ENCODE data around the gene TMEM117. TPM values are rescaled to one million over a fixed set of nuclear protein-coding genes. Genes with fewer than 3 reads are reported as not detected.
A peak's percentile ranks its signal among the peaks of the same experiment; 100 is the strongest.

The TMEM117 gene
- total RNA-seq, 6 experiments from 2014 or later, result 2.4 to 15.3 (median 3.1) TPM

DNA sequence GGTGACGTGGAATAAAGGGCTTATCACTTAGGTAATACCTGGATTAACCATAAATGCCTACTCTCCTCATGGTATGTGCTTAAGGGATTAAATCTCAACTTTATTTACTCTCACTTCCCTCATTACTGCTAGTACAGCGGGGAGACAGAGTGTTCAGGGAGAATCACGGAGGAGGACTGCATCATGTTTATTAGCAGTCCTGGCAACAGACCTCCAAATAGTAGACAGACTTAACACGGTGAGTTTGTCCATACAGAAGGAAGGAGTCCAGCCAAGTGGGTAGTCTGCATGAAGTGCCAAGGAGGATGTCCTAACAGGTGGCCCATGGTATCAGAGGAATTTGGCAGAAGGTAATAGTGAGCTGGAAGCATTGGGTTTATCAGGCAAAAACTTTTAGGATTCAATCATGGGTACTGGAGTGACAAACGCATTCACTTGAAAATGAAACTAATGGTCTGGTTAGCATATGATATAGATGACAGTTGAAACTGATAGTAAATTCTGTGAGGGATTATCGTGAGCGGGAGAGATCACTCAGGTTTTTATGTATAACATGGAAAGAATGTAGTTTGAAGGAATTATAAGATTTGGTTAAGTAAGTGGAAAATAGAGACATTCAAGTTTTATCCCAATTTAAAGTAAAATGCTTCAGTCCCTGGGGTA, 471.8 kb downstream of the TMEM117 start:
- Histone ChIP-seq H3K27ac (no peak overlapping the region), H3K4me3 (no peak overlapping the region), H3K9me3 (no peaks in the 10 kb centered on the region), H3K27me3 (no peaks in the 10 kb centered on the region), H3K36me3 (no peaks in the 10 kb centered on the region), H3K4me1 (no peaks in the 10 kb centered on the region)
- no peak for TF ChIP-seq POLR2A (IDR thresholded peaks at IDR 0.05)
- TF ChIP-seq, protein P1, sequence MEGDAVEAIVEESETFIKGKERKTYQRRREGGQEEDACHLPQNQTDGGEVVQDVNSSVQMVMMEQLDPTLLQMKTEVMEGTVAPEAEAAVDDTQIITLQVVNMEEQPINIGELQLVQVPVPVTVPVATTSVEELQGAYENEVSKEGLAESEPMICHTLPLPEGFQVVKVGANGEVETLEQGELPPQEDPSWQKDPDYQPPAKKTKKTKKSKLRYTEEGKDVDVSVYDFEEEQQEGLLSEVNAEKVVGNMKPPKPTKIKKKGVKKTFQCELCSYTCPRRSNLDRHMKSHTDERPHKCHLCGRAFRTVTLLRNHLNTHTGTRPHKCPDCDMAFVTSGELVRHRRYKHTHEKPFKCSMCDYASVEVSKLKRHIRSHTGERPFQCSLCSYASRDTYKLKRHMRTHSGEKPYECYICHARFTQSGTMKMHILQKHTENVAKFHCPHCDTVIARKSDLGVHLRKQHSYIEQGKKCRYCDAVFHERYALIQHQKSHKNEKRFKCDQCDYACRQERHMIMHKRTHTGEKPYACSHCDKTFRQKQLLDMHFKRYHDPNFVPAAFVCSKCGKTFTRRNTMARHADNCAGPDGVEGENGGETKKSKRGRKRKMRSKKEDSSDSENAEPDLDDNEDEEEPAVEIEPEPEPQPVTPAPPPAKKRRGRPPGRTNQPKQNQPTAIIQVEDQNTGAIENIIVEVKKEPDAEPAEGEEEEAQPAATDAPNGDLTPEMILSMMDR (IDR thresholded peaks at IDR 0.05), result no peak
- no peak for ATAC-seq
- intact Hi-C loops (cut with DNase I), result no loop called here
- 73% methylated on average over 7 of the region's 7 CpGs for WGBS (ENCODE audit: insufficient coverage, low coverage, low lambda C conversion rate, missing lambda C conversion rate)
- DNase-seq, result no peak

DNA sequence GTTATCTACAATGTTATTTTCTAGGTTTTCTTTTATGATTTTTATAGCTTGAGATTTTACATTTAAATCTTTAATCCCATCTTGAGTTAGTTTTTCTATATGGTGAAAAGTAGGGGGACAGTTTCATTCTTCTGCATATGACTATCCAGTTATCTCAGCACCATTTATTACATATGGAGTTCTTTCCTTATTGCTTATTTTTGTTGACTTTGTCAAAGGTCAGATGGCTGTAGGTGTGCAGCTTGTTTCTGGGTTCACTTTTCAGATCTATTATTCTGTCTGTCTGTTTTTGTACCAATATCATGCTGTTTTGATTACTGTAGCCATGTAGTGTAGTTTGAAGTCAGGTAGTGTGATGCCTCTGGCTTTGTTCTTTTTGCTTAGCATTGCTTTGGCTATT, 477.3 kb downstream of the TMEM117 start:
- Histone ChIP-seq H3K36me3 (no peaks in the 10 kb centered on the region), H3K4me1 (no peaks in the 10 kb centered on the region), H3K27me3 (no peaks in the 10 kb centered on the region), H3K27ac (no peak overlapping the region), H3K9me3 (no peaks in the 10 kb centered on the region), H3K4me3 (no peak overlapping the region)
- ATAC-seq, result no peak
- intact Hi-C loops (cut with DNase I), result no loop called here
- DNase-seq, result no peak
- TF ChIP-seq, protein P1 (IDR thresholded peaks at IDR 0.05), result no peak
- no peak for TF ChIP-seq POLR2A (IDR thresholded peaks at IDR 0.05)

DNA sequence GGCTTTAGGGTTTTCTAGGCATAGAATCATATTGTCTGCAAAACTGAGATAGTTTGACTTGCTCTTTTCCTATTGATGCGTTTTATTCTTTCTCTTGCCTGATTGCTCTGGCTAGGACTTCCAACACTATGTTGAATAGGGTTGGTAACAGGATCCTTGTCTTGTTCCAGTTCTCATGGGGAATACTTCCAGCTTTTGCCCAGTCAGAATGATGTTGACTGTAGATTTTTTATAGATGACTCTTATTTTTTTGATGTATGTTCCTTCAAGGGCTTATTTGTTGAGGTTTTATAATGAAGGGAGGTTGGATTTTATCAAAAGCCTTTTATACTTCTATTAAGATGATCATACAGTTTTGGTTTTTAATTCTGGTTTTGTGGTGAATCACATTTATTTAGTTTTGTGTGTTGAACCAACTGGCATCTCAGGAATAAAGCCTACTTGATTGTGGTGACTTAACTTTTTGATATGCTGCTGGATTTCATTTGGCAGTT, 478.2 kb downstream of the TMEM117 start:
- no peaks in the 10 kb centered on the region for H3K27me3 ChIP-seq
- H3K27ac ChIP-seq, result no peak overlapping the region
- H3K36me3 ChIP-seq, result no peaks in the 10 kb centered on the region
- ATAC-seq (no peak), DNase-seq (no peak)
- no peaks in the 10 kb centered on the region for H3K9me3 ChIP-seq
- WGBS (ENCODE audit: insufficient coverage, low coverage, low lambda C conversion rate, missing lambda C conversion rate), result 90% methylated on average over 1 of the region's 1 CpG
- TF ChIP-seq POLR2A (IDR thresholded peaks at IDR 0.05), result no peak
- TF ChIP-seq, protein P1 (IDR thresholded peaks at IDR 0.05), result no peak
- no peaks in the 10 kb centered on the region for H3K4me1 ChIP-seq
- intact Hi-C loops (cut with DNase I), result no loop called here
- no peak overlapping the region for H3K4me3 ChIP-seq

DNA sequence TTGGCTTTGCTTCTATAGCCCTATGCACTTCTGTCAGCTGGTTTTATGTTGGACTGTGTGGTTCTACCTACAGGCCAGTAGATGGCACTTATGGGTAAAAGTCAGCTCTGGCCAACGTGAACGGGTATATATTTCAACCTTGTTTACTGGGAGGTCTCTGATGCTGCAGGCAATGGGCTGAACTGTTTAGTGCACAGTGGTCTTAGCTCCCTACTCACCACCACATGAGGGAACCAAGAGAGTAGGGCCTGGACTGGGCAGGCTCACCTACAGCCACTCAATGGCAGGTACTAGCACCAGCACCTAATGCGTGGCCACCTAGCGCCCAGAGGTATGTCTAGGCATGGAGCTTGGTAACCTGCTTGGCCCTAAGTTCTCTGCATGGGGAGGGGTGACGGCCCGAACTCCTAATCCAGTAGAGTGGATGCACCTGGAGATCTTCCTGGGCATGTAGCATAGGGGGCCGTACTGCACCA, 481.8 kb downstream of the TMEM117 start:
- Histone ChIP-seq H3K4me1 (no peaks in the 10 kb centered on the region), H3K4me3 (no peak overlapping the region), H3K36me3 (no peaks in the 10 kb centered on the region), H3K27ac (no peak overlapping the region), H3K9me3 (no peaks in the 10 kb centered on the region), H3K27me3 (no peaks in the 10 kb centered on the region)
- ATAC-seq (peak in 2 of 4 donors; percentile 53 to 62), DNase-seq (no peak)
- intact Hi-C loops (cut with DNase I), result no loop called here
- TF ChIP-seq POLR2A (IDR thresholded peaks at IDR 0.05), result no peak
- TF ChIP-seq, protein P1 (IDR thresholded peaks at IDR 0.05), result peak; percentile 11 to 37 (median 20)
- 39% methylated on average over 2 of the region's 7 CpGs for WGBS (ENCODE audit: insufficient coverage, low coverage, low lambda C conversion rate, missing lambda C conversion rate)
